HG03565 (cell line): ENCODE results near the gene TSHR.
"Not testable (repeated sequence)": the region's sequence is repeated elsewhere in the genome, so short reads cannot be mapped to it uniquely, and the experiment has no call there.

Experiments used
- ATAC-seq: cut with Tn5 transposase; IDR thresholded peaks from one replicate; pipeline ENCODE4 v1.9.1; 2021; ENCODE audit warnings: mild to moderate bottlenecking, moderate library complexity; ENCODE audit not compliant: unreplicated experiment

Gene TSHR

DNA sequence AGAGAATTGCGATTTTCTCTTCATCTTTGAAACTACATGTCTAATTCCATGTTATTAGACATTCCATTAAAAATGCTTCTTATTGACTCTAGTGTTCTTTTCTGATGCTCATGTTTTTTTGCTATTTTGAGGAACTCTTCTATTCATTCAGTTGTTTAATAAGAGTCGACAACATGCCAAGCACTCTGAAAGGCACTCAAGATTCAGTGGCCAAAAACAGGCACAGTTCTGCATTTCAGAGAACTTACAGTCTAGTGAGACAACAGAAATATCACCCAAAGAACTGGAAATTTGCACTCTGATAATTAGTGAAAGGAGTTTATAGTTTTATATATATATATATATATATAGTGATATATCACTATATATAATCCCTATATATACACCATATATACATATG lies 111.7 kb downstream of the TSHR start:
- ATAC-seq, result no peak

DNA sequence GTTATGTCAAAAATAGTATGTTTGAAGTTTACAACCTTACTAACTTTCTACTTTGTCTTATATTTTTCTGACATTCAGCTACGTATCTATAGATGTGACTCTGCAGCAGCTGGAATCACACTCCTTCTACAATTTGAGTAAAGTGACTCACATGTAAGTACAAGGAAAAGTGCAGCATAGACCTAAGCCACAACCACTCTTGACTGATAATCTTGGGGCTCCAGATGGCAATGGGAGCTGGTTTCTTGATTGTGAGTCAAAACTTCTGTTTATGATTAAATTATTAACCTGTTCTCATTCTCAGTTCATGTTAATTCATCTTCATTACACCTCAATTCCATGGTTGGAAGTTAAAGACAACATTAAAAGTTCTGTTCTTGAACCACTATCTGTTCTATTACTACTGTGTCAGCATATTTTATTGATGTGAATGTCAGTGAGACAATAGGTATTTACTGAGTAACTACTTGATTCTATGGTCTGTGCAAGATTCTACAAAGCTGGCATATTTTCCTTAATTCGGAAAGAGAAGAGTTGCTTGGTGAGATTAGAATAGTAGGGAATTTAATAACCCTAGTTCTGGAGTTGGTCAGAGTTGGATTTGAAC lies 112.9 kb downstream of the TSHR start:
- no peak for ATAC-seq

DNA sequence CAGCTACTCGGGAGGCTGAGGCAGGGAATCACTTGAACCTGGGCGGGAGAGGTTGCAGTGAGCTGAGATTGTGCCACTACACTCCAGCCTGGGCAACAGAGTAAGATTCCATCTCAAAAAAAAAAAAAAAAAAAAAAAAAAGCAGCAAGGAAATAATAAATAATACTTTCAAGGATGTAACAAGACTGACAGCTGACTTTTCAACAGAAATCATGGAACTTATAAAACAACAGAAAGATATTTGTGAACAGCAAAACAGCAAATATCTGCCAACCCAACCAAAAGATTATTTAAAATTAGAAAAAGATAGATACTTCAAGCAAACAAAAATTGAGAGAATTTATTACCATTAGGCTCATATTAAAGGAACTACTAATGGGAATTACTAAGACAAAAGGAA lies 115.1 kb downstream of the TSHR start:
- ATAC-seq, result no peak

DNA sequence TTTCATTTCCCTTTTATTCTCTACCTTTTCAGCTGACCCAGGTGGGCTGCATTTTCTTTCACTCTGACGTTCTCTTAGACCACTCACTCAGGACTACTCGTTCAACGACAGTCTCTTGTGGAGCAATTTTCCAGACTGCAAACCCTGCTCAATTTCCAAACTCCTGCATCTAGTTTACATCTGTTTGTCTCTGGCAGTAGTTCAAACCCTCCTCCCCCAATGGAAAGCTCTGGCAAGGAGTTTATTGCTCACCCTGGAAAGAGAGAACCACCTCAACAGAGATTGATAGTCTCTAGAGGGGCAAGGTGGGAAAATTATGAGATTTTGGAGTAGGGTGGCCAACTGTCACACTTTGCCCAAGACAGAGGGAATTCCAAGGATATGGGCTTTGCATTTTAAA lies 130.2 kb downstream of the TSHR start:
- ATAC-seq, result no peak

DNA sequence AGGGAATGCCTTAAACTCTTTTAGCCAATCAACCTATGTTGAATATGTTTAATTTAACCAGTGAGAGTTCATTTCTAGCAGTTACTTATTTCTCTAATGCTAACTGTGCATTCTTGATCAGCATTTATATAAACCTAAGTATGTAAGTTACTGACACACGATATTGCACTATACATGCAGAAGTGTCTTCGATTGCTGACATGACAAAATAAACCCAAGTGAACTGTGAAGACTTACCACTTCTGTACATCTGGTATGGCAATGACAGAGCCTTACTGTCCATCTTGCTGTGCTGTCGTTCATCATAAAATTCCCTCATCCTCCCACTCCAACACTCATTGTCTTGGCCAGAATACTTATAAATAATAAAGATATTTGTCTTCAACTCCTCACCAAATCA lies 131.8 kb downstream of the TSHR start:
- ATAC-seq, result no peak

DNA sequence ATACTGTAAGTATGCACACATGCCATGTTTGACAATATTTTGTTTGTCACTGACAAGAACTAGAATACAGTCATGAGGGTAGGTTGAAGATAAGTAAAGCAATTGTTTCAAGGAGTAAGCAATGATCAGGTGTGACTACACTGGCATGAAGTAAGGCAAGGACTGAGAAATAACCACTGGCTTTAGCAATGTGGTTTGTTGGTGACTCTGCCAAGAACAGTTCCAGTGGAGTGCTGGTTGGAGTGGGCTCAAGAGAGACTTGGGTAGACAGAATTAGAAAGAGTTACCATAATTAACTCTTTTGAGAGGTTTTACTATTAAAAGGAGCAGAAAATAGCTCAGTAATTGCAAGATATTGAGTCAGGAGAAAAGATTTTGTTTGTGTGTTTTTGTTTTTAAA lies 135.7 kb downstream of the TSHR start:
- ATAC-seq, result no peak

DNA sequence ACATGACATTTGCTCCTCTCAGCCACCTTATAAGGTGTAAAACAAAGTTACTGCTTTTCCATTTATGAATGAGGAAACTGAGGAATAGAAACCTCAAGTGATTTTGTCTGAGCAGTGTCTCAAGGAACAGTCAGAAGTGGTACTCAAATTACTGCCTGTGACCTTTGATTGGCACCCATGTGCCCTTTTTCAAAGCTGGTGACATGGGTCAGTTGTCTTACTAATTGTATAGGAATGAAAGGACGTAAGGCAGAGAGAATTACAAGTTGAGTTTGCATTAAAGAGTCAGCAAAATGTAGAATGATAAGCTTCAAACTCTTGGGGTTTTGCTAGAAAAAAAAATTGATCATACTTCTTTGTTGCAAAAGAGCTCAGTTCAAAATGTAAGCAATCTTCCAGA lies 136.2 kb downstream of the TSHR start:
- ATAC-seq, result no peak

DNA sequence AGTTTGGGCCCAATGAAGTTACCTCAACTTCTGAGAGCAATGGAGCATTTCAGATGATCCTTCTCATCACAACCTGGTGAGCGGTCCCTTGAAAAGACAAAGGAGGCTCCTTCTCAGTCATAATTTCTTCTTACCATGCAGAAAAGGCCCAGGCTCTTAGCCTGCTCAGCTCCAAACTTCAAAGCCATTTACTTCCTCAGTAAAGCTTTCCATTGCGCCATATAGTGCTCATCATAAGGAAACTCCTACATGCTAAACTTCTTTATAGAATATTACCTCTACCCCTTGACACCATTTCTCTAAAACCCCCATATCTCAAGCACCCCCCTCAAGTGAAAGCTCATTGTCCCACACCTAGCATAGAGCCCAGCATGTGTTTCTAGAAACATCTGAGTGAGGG lies 138.2 kb downstream of the TSHR start:
- no peak for ATAC-seq

DNA sequence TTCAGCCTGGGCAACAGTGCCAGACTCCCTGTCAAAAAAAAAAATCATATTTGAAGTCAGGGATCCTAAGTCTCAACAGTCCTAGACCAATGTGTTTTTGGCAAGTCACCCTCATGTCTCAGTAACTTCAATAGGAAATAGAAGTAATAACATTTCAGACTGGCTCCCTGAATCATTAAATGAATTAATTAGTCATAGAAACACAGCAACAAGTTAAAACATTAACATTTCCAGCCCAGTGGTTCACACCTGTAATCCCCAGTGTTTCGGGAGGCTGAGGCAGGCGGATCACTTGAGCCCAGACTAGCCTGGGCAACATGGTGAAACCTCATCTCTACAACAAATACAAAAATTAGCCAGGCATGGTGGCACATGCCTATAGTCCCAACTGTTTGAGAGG lies 140.1 kb downstream of the TSHR start:
- ATAC-seq, result no peak

DNA sequence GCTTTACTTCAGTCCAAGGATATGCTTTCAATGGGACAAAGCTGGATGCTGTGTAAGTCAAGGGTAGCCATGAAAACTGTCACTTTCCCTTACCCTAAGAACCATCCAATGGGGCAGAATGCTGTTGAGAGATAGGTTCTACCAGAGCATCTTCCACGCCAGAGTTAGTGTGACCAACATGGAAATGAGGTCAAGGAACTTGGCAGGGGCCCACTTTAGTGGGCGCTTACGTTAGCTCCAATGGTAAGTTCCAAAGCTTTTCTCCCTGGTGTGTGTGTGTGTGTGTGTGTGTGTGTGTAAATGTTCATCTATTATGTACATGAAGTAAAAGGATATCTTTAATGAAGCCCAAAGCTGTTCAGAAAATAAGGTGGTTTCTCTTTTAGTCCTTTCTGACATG lies 141.2 kb downstream of the TSHR start:
- no peak for ATAC-seq

DNA sequence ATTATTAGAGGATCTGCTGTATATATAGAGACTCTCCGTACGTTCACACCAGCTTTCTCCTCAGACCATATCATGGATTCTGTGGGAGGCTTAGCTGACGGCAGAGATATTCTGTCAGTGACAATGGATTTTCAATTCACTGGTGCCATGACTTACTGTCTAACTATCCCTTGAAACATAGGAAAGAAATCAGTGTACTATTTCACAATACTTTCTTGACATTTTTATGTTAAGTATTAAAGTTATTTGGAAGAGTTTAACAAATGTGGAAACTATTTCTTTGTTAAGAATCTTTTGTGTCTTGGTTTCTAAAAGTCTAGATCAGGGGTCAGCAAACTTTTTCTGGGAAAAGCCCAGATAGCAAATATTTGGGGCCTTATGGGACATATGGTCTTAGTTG lies 146.8 kb downstream of the TSHR start:
- no peak for ATAC-seq

DNA sequence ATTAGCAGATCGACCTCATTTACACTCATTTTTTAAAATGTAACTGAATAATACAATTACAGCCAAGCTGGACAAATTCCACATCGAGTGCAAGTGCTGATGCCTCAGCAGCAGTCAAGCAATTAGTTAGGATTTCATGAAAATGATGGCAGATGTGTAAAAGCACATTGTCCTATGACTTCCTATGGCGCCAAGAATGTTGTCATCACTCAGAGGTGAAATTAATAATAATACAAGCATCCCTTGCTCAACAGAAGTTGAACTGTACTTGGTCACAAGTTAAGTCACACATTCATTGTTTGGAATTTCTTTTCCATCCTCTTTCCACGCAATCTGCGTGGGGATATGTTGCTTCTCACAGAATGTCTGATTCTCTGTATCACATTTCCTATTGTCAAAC lies 148.0 kb downstream of the TSHR start:
- no peak for ATAC-seq

DNA sequence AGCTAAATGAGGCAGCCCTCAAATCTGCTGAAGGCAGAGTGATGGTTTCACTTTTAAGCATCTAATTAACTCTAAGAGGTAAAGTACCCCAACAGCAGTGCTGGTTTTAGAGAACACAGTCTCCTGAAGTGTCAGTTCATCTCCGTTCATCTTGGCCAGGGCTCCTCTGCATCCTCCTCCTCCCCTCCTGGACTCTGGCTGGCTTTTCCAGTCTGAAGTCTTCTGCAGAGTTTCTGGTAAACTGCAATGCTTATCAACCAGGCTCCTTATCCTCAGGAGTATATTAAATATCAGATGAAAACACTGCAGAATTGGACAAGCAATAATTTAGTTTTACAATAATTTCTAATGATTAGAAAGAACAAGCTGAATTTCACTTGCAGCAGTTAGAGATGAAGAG lies 150.0 kb downstream of the TSHR start:
- ATAC-seq, result no peak

DNA sequence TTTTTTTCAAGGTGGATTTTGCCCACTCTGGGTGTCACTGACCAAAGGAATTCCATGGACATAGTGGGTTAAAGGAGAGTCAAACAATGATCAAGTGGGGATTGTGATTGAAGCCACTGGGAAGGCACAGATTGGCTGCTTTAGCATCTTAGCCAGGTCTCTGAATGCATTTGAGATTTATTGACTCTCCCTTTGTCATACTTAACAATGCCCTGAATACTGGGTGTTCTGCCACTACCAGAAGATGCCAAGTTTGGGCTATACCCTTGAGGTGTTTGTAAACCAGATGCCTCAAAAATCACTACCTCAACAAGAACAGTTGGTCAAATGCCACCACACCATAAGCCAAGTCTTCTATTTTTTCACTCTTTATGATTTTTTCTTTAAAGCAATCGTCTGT lies 150.5 kb downstream of the TSHR start:
- no peak for ATAC-seq

DNA sequence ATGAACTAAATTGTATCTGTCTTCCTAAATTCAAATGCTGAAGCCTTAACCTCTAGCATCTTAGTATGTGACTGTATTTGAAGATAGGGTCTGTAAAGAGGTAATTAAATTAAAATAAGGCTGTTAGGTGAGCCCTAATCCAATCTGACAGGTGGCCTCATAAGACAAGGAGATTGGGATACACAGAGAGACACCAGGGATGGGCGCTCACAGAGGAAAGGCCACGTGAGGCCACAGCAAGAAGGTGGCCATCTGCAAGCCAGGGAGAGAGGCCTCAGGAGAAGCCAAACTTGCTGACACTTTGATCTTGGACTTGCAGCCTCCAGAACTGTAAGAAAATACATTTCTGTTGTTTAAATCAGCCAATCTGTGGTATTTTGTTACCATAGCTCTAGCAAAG lies 154.8 kb downstream of the TSHR start:
- ATAC-seq, result no peak

DNA sequence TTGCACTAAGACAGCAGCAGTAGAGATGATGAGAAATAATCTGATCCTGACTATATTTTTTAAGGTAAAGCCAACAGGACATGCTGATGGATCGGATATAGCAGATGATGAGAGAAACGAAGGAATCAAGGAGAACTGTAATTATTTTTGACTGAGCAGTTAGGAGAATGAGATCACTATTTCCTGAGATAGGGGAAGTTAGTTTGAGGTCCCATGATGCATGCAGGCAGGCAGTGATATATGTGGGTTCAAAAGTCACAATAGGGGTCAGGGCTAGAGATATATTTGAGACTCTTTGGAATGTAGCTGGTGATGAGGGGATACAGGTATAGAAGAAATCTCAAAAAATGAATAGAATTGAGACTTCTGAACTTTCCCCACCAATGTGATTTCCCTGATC lies 157.8 kb downstream of the TSHR start:
- ATAC-seq, result no peak

DNA sequence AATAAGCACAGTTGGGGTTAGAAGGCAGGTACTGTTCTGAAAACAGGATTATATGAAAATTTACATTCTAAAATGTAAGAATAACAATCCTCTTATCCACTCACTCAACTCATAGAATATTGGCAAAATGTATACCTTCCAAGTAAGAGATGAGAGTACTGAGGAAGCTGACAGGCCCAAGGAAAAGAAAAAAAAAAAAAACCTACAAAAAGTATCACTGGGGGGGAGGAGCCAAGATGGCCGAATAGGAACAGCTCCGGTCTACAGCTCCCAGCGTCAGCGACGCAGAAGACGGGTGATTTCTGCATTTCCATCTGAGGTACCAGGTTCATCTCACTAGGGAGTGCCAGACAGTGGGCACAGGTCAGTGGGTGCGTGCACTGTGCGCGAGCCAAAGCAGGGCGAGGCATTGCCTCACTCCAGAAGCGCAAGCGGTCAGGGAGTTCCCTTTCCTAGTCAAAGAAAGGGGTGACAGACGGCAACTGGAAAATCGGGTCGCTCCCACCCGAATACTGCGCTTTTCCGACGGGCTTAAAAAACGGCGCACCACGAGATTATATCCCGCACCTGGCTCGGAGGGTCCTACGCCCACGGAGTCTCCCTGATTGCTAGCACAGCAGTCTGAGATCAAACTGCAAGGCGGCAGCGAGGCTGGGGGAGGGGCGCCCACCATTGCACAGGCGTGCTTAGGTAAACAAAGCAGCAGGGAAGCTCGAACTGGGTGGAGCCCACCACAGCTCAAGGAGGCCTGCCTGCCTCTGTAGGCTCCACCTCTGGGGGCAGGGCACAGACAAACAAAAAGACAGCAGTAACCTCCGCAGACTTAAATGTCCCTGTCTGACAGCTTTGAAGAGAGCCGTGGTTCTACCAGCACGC lies 158.8 kb downstream of the TSHR start:
- not testable (repeated sequence) for ATAC-seq

DNA sequence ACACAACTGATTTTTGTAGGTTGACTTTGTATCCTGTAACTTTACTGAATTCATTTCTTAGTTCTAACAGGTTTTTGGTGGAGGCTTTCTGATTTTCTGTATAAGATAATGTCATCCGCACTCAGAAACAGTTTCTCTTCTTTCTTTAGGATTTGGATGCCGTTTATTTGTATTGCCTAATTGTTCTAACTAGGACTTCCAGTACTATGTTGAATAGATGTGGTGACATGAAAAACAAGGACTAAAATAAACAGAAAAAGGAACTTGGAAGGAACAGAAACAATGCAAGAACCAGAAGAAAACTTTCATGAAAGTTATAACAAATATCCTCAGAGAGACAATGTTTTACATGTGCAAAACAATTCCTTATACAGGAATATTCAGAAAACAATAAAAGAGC lies 165.1 kb downstream of the TSHR start:
- ATAC-seq, result no peak

DNA sequence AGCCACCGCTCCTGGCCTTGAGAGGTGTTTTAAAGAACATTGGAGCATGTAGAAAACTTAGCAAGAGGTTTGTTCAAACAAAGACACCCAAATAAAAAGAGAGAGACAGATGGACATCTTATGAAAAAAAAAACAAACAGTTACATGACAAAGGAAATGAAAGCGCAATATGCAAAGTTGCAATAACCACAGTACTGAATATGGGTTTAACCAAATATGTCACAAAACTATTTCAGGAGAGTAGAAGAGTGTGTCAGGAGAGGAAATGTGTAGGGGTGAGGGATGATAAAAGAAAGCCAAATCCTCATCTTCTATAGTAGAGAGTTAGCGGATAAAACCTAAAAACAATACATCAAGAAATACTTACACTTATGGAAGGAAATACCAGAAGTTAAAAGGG lies 166.9 kb downstream of the TSHR start:
- peak; percentile 100 for ATAC-seq

DNA sequence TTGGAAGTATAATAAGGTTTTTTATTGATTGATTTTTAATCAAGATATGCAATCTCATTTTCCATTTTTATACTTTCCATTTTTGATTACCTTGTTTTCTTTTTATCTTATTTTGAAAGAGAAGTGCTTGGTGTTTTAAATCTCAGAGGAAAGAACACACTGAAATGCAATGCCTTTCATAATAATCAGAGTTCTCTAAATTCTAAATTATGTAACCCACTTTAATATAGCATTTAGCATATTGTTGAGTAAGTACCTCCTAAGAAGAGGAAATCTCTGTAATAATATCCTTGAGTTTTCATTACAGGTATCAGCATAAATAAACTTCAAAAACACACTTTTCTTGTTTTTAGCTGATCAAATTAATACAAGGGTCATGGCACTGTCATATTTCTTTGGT lies 168.4 kb downstream of the TSHR start:
- no peak for ATAC-seq

DNA sequence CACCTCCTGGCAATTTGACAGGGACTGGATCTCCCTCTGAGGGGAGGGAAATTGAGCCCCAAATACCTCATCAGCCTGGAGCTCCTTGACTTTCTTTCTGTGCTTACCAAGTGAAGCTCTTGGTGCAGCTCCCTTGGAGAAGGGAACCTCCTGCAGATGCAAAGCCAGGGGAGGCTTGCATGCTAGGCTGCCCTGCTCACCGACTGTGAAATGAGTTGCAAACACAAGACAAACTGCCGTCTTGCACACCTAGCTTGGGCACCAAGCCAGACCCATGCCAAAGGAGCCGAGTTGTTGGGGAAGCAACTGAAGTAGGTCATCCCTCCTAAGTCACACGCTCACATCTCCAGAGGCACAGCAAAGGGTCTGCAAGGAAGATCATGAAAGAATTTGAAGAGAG lies 170.1 kb downstream of the TSHR start:
- ATAC-seq, result no peak

DNA sequence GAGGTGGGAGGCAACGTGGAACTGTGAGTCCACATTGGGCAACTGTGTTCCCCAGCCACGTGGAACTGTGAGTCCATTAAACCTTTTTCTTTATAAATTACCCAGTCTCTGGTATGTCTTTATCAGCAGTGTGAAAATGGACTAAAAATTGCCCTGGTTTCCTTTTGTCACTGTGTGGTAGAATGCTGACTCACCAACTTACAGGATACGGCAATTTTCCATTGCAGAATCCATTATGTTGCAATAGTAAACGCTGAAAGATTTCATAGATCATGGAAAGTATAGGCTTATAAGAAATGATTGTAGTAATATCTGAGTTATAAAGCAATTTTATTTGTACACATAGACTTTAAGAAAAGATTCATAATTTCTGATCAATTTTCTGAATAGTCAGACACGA lies 172.4 kb downstream of the TSHR start:
- ATAC-seq, result no peak

DNA sequence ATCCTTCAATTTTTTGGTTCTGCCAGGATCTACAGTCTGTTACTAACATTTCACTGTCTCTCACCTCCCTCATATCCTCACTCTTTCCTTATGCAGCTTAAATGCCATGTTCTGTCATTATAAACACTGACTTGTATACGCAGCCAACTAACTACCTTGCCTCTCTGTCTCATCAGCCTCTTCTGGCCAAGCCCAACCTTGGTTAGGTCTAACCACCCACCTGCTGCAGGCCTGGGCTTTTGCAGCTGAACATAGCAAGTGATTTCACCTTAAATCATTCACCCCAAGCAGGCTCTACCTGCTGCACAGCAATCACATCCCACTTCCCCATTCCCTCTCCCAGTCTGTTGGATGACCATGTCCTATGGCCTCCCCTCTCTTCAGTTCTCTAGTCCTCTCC lies 173.8 kb downstream of the TSHR start:
- no peak for ATAC-seq
